Stimulated activated CD8-positive, alpha-beta memory T cell treated with anti-CD3 and anti-CD28 coated beads, Interleukin-12 subunit alpha, Interleukin-12 subunit beta, amount 100 ng/mL, for 4 hours (primary cell): Measurements from ENCODE around the gene CACTIN.
"Not testable (repeated sequence)": the region's sequence is repeated elsewhere in the genome, so short reads cannot be mapped to it uniquely, and the experiment has no call there.

ENCODE experiments used
- DNase-seq: peaks from one replicate; pipeline ENCODE4 v3.0.0-alpha.2; 2020; ENCODE audit warnings: low read depth

Gene CACTIN

DNA sequence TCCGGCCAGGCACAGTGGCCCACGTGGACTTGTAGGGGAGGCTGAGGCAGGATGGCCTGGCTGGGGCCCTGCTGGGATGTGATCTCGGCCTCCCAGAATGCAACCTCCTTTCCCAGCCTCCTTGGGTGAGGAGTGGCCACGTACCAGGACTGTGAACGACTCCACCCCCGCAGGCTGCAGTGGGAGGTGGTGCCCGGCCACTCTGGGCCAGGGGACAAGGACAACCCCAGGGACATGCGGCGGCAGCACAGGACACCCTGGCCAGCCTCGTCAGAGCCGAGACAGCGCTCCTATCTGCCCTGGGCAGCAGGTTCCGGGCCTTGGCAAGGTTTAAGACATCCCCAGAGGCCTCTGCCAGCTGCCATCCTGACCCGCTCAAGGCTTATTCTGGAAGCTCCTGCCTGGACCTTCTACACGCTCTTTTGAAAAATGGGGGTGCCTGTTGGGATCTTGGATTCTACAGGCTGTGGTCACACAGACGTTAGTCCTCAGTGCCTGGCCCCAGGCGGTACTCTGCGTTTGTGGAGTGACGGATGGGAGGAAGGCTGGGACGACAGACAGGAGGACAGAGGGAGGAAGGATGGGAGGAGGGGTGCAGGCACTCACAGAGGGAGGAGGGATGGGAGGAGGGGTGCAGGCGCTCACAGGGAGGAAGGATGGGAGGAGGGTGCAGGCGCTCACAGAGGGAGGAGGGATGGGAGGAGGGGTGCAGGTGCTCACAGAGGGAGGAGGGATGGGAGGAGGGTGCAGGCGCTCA, 19.9 kb upstream of the CACTIN start:
- no peak for DNase-seq

DNA sequence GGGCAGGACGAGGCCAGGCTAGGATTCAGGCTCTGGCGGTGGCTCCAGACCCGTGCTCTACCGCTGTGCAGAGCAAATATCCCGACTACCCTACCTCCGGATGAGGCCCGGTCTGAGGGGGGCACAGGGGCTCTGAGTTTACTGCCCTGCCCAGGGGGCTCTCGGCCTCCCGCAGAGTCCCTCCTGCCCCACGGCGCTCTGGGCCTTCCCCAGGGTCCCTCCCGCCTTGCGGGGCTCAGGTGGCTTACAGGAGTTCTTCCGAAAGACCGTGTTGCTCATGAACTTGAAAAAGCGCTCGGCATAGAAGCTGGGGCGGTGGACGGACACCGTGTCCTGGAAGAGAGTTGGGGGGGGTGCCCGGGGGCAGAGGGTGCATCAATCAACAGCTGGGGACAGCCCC, 19.1 kb upstream of the CACTIN start:
- no peak for DNase-seq

GRCh38 chr19:3645067-3645396, 18.4 kb upstream of the CACTIN start:
- DNase-seq, result no peak

- no peak for DNase-seq
Observed at GRCh38 chr19:3644351-3645066, 17.9 kb upstream of the CACTIN start.

DNA sequence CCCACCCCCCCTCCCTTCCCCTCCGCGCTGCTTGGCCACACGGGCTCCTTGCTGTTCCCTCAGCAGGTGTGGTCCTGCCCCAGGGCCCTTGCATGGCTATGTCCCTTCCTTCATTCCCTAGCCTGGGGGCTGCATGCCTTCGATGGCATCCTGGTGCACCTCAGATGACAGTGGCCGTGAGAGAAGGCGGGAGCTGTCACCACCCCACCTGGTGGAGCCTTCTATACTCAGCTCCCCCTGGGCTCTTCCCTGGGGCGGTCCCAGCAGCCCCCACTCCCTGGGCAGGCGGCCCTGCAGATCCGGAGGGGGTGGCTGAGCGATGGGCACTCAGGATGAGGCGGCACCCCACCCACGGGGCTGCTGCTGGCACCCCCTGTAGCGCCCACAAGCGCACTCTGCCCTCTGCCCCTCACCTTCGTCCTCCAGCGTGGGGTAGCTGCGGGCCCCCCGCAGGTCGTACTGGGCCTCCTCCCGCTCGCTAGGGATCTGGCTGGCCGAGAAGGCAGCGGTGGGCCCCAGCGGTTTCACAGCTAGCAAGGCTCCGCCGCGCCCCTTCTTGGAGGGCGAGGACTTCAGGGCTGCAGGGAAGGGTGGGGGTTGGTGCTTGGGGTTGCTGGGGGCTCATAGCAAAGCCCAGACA, 17.2 kb upstream of the CACTIN start:
- no peak for DNase-seq

- DNase-seq, result no peak
Observed at GRCh38 chr19:3642987-3643673, 16.5 kb upstream of the CACTIN start.

GRCh38 chr19:3642296-3642695, 15.7 kb upstream of the CACTIN start:
- DNase-seq, result no peak

DNA sequence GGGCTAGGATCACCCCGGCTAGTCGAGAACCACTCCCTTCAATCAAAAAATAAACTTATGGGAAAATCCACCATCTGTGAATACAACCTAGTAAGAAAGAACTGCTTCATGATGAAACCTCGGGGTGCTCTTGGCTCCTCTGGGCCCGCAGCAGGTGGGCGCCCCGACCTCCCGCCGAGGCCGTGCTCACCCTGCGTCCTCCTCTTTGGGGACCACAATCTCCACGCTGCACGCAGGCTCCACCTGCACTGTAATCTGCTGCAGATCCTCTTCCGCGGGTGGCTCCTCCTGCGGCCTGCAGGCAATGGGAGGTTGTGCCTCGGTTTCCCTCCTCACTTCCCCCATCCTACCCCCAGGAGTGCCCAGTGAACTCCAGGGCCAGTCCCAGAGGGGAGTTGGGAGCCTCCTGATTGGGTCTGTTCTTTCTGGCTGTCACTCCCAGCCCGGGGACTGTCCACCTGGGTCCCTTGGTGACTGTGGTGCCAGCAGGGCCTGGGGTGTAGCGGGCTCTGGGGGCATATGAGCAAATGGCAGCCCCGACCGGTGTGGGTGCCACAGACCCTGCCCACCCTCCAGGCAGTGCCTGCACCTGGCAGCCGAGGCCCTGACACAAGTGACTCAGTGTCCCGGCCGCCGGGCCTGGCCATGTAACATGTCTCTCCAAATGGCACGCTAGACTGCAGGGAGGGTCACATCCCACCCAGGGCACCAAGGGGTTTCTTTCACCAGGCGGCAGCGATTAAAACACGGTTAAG, 15.1 kb upstream of the CACTIN start:
- no peak for DNase-seq

DNA sequence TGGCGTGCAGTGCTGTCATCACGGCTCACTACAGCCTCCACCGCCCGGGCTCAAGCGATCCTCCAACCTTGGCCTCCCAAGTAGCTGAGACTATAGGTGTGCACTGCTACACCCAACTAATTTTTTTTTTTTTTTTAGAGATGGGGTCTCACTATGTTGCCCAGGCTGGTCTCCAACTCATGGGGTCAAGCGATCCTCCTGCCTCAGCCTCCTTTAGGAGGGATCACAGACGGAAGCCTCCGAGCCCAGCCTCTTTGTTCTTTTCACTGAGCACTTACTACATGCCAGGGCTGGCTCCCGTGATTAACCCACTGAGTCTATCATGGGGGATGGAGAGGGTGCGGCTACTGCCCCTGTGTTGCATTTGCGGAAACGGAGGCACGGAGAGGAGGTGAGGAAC, 12.9 kb upstream of the CACTIN start:
- DNase-seq, result no peak

DNA sequence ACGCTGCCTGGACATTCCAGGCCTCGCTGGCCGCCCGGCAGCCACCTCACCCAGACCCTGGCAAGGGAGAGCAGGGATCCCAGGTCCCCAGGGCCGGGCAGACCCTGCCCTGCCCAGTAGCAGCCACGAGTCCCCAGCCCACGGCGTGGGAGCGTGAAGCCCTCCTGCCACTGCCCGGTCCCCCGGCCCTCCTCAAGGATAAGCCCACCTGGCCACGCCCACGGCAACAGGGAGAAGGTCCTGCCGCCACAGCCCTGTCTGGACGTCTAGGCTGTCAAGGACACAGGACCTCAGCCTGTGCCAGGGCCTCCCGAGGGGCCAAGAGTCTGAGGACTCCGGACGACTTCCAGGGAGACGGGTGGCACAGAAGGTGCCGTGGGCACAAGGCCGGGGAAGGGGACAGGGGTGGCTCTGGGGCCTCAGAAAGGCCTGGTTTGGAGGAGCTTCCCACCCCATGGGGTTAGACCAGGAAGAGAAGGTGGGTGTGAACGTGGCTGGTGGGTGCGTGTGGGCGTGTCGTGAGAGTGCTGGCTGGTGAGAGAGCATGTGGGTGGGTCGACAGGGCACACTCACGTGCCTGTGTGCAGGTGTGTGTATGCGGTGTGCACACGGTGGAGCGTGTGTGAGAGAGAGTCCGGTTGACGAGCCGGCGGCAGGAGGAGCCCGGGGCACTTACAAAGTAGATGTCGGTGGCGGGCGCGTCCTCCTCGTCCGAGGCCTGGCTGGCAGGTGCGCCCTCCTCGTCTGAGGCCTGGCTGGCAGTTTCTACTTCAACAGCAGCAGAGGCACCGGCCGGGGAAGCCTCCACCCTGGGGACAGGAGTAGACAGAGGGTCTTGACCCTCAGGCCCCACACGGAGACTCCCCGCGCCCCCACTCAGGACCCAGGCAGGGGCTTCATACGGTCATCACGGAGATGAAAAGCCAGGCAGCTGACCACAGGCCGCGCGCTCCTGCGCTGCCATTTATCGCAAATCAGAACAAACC, 11.9 kb upstream of the CACTIN start:
- no peak for DNase-seq

- DNase-seq, result no peak
Observed at GRCh38 chr19:3637621-3638020, 11.0 kb upstream of the CACTIN start.

GRCh38 chr19:3636962-3637361, 10.4 kb upstream of the CACTIN start:
- no peak for DNase-seq

DNA sequence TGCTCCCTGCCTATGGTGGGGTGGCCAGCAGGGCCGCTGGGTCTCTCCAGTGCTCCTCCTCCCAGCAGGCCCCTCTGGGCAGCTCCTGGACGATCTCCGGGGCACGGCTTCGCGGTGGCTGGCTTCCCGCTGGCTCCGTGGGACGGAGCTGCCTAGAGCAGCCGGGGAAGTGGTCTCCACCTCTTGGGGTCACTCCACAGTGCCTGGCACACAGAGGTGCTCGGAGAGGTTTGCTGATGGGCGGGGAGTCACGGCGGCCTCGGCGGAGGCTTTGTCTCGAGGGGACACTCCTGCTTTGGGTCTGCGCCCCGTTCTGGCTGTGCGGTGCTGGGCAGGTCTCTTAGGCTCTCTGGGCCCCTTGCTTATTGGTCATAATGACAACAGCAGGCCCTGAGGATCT, 9.9 kb upstream of the CACTIN start:
- DNase-seq, result no peak

DNA sequence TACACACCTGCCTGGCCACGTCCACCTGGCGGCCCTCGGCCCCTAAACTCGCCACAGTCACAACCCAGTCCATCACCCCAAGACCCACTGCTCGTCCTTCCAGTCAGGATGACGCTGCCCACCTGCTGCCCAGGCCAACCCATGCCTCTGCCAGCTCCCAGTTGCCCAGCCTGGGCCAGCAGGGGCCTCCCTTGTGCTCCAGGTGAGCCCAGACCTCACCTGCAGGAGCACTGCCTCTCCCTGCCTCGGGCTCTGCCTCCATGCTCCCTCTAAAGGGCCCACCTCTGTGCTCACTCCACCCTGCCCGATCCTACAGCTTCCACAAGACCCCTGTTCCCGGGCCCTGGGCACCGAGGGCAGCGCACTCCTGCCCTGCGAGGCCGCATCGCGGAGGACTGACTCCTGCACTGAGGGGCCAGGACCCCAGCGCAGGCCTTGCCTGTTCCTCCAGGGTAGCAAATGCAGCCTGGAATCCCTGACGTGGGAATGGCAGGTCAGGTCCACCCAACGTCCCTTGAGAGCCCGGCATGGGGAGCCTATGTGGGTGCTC, 8.0 kb upstream of the CACTIN start:
- DNase-seq, result no peak

DNA sequence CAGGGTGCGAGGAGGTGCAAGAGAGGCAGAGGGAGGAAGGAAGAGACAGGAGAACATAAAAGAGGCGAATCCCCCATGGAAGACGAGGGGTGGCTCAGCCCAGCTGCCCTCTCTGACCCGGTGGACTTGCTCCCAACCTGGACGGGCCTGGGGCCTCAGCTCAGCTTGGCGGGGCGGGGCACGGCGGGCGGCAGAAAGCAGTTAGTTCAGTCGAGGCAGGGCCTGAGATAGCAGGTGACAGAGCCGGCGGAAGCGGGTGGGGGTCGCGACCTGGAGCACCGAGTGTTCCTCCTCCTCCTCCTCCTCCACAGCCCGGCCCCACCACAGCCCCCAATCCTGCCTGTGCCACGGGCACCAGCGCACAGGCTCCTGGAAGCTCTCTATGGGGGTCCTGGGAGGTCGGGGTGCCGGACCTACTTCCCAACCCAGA, 7.0 kb upstream of the CACTIN start:
- no peak for DNase-seq

- DNase-seq, result no peak
Observed at GRCh38 chr19:3632739-3633558, 6.4 kb upstream of the CACTIN start.

- no peak for DNase-seq
Observed at GRCh38 chr19:3632098-3632497, 5.5 kb upstream of the CACTIN start.

DNA sequence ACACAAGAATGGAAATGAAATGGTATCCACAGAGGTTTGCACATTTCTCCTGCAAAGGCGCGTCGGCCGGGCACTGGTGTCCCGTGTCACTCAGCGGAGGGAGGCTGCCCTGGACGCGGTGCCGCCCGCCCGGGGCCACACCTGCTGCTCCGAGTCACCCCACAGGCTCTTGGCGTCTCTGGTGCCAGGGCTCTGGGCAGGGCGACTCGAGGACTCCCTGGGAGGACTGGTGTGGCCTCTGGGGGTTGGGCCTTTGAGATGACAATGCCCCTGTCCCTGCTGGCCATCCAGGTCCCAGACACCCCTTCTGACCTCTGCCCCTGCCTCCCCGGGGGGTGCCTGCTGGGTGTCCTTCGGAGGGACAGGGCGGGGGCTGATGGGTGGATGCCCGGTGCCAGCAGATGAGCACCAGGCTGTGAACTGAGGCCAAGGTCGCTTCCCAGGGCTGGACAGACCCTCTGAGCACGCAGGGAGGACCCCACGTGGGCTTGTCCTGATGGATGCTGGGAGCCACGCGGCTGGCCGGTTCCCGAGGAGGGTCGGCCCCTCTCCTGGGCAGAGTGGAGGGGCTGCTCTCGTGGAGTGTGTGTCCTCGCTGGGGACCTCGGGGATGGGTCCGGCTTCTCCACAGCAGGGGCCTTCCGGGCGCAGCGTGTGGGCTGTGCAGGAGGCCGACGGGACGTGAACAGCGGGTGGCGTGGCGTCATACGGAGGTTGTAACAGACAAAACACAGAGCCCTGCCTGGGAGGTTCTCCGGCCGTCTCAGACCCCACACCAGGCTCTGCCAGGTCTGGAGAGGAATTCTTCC, 4.7 kb upstream of the CACTIN start:
- no peak for DNase-seq

- DNase-seq, result not testable (repeated sequence)
Observed at GRCh38 chr19:3628766-3629165, 2.2 kb upstream of the CACTIN start.
